G401.6 (cell line): ENCODE data around the gene FNDC11.
"Not testable (repeated sequence)": the region's sequence is repeated elsewhere in the genome, so short reads cannot be mapped to it uniquely, and the experiment has no call there.

Source experiments
- FAIRE-seq: peaks from 2 replicates; lab custom pipeline; 2012; peaks lifted over from hg19 to GRCh38; lab: Jason Lieb, UNC

Gene FNDC11

GRCh38 chr20:63601679-63602078 lies 47.7 kb downstream of the FNDC11 start:
- FAIRE-seq, result not testable (repeated sequence)

DNA sequence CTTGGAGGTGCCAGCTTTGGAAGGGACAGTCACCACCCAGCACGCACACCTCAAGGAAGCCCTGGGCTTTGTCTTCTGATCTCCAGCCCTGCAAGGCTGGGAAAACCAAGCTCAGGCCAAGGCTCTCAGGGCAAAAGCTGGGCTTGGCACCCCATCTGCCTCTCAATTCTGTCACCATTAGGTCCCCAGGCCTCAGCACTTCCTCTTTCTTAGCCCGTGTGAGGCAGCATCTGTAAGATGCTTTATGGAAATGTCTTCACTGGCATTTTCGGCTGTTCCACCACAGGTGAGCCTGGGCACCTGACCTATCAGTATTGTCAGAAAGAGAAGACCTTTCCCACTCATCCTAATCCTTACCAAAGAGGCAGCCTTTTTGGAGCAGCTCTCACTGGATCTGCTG lies 48.4 kb downstream of the FNDC11 start:
- FAIRE-seq, result no peak
